GM18499 (cell line): Measurements from ENCODE around the gene SPDYE16.
"Not testable (repeated sequence)": the region's sequence is repeated elsewhere in the genome, so short reads cannot be mapped to it uniquely, and the experiment has no call there.

Experiments
- ATAC-seq: cut with Tn5 transposase; IDR thresholded peaks from one replicate; pipeline ENCODE4 v1.9.1; 2021; ENCODE audit warnings: moderate number of reproducible peaks; ENCODE audit not compliant: insufficient read depth, unreplicated experiment

Gene SPDYE16

GRCh38 chr7:76551992-76552391 lies 8.9 kb upstream of the SPDYE16 start:
- not testable (repeated sequence) for ATAC-seq

- ATAC-seq: not testable (repeated sequence)
These were observed 6.8 kb upstream of the SPDYE16 start for GRCh38 chr7:76549855-76550248.

- peak; percentile 98 for ATAC-seq
These were observed 6.1 kb upstream of the SPDYE16 start for GRCh38 chr7:76549025-76549854.

GRCh38 chr7:76531643-76532042 lies 11.5 kb downstream of the SPDYE16 start:
- ATAC-seq: not testable (repeated sequence)

- ATAC-seq: not testable (repeated sequence)
These were observed 16.9 kb downstream of the SPDYE16 start for GRCh38 chr7:76526183-76526582.

- not testable (repeated sequence) for ATAC-seq
These were observed 26.2 kb downstream of the SPDYE16 start for GRCh38 chr7:76516932-76517331.

- no peak for ATAC-seq
These were observed 27.1 kb downstream of the SPDYE16 start for GRCh38 chr7:76515999-76516443.

- ATAC-seq: no peak
These were observed 27.9 kb downstream of the SPDYE16 start for GRCh38 chr7:76514926-76515771.

GRCh38 chr7:76513817-76514799 lies 29.0 kb downstream of the SPDYE16 start:
- no peak for ATAC-seq

GRCh38 chr7:76512941-76513816 lies 29.9 kb downstream of the SPDYE16 start:
- ATAC-seq: no peak

GRCh38 chr7:76511911-76512885 lies 30.9 kb downstream of the SPDYE16 start:
- not testable (repeated sequence) for ATAC-seq

- not testable (repeated sequence) for ATAC-seq
These were observed 31.7 kb downstream of the SPDYE16 start for GRCh38 chr7:76511200-76511910.

- ATAC-seq: no peak
These were observed 32.9 kb downstream of the SPDYE16 start, which contains the start of gene UPK3B for GRCh38 chr7:76509931-76510877. Gene UPK3B, plus strand, starts transcription at chr7:76510552. Its CDS starts 101 bp downstream, at chr7:76510653.

GRCh38 chr7:76507723-76508406 lies 35.2 kb downstream of the SPDYE16 start:
- ATAC-seq: no peak

GRCh38 chr7:76506643-76507042 lies 36.5 kb downstream of the SPDYE16 start:
- not testable (repeated sequence) for ATAC-seq

- no peak for ATAC-seq
These were observed 37.0 kb downstream of the SPDYE16 start for GRCh38 chr7:76506081-76506440.
